CD8-positive, alpha-beta memory T cell (primary cell): ENCODE data around the gene STH. TPM values are rescaled to one million over a fixed set of nuclear protein-coding genes. Genes with fewer than 3 reads are reported as not detected.
"Not testable (repeated sequence)": the region's sequence is repeated elsewhere in the genome, so short reads cannot be mapped to it uniquely, and the experiment has no call there.

Experiments
- CTCF ChIA-PET: fragments of 350-600 bp; sonication (Branson Sonifier 250); formaldehyde crosslinking; loops from one replicate; lab custom pipeline; 2021; ENCODE audit warnings: antibody characterized with exemption; lab: Charles Lee
- POLR2A ChIA-PET: fragments of 350-600 bp; sonication (Branson Sonifier 250); formaldehyde crosslinking; loops from one replicate; lab custom pipeline; 2021; ENCODE audit warnings: antibody characterized with exemption; lab: Charles Lee
- DNase-seq, 5 donors: peaks; one replicate each; pipeline versions ENCODE4 v3.0.0 to v3.0.0-alpha.2; 2020 to 2022; ENCODE audit warnings: mixed read lengths in 1 of 5
- H3K27ac ChIP-seq: one replicate; pipeline ENCODE4 v1.7.0; 2013; ENCODE audit warnings: low read depth, mild to moderate bottlenecking, low read length, moderate library complexity
- H3K27me3 ChIP-seq: 2 replicates; pipeline ENCODE4 v1.7.0; 2013; ENCODE audit warnings: low read length, mild to moderate bottlenecking; ENCODE audit not compliant: insufficient read depth, poor library complexity, severe bottlenecking
- H3K36me3 ChIP-seq: 2 replicates; pipeline ENCODE4 v1.7.0; 2013; ENCODE audit warnings: mild to moderate bottlenecking, low read length, moderate library complexity; ENCODE audit not compliant: insufficient read depth
- H3K4me1 ChIP-seq: 2 replicates; pipeline ENCODE4 v1.7.0; 2013; ENCODE audit warnings: mild to moderate bottlenecking, low read length, moderate library complexity; ENCODE audit not compliant: insufficient read depth
- H3K4me3 ChIP-seq: 2 replicates; pipeline ENCODE4 v1.7.0; 2013; ENCODE audit warnings: mild to moderate bottlenecking, low read length
- H3K9me3 ChIP-seq: 2 replicates; pipeline ENCODE4 v1.7.0; 2013; ENCODE audit warnings: mild to moderate bottlenecking, low read length
- H3K27ac Mint-ChIP-seq, 8 donors: one replicate each; pipeline ENCODE4 v1.8.0; 2020 to 2021; ENCODE audit warnings: mixed read lengths in 8 of 8, mild to moderate bottlenecking in 6 of 8, inconsistent platforms in 3 of 8, moderate library complexity in 3 of 8
- H3K27me3 Mint-ChIP-seq, 2 donors: one replicate each; pipeline ENCODE4 v1.8.0; 2020 to 2021; ENCODE audit warnings: mixed read lengths in 2 of 2, mild to moderate bottlenecking in 1 of 2, moderate library complexity in 1 of 2
- H3K36me3 Mint-ChIP-seq, 3 donors: one replicate each; pipeline ENCODE4 v1.8.0; 2020 to 2021; ENCODE audit warnings: mixed read lengths in 3 of 3, inconsistent platforms in 1 of 3, mild to moderate bottlenecking in 1 of 3
- H3K4me1 Mint-ChIP-seq, 3 donors: one replicate each; pipeline ENCODE4 v1.8.0; 2020 to 2021; ENCODE audit warnings: mixed read lengths in 3 of 3, inconsistent platforms in 1 of 3, mild to moderate bottlenecking in 1 of 3
- H3K4me3 Mint-ChIP-seq, 7 donors: one replicate each; pipeline ENCODE4 v1.8.0; 2020 to 2021; ENCODE audit warnings: mixed read lengths in 7 of 7, mild to moderate bottlenecking in 6 of 7, moderate library complexity in 4 of 7, inconsistent platforms in 2 of 7
- H3K9me3 Mint-ChIP-seq, 5 donors: one replicate each; pipeline ENCODE4 v1.8.0; 2020 to 2022; ENCODE audit warnings: mixed read lengths in 5 of 5, mild to moderate bottlenecking in 3 of 5, moderate library complexity in 2 of 5, inconsistent platforms in 1 of 5
- polyA plus RNA-seq: library from polyadenylated mRNA; unstranded; fragments of 300-500 nt; fragmentation: Illumina TruSeq; gene quantifications from one replicate; pipeline ENCODE4 v1.2.3, GENCODE V29; 2021
- total RNA-seq, 2 experiments: library from RNA; stranded (reverse); gene quantifications; one replicate each; pipeline ENCODE4 v1.2.3, GENCODE V29; 2021

Gene STH
- total and polyA plus RNA-seq, 3 experiments from 2014 or later, result not detected

- Mint-ChIP-seq H3K9me3 (no peaks in the 10 kb centered on the region), H3K36me3 (no peaks in the 10 kb centered on the region), H3K27ac (no peak overlapping the region), H3K4me1 (no peaks in the 10 kb centered on the region), H3K4me3 (no peak overlapping the region), H3K27me3 (peaks cover 25 to 35% of the 10 kb centered on the region in 2 donors)
- peaks cover 3% of the 10 kb centered on the region for H3K27me3 ChIP-seq
- CTCF ChIA-PET, result no interaction called here
- POLR2A ChIA-PET, result no interaction called here
- no peak for DNase-seq
- H3K4me3 ChIP-seq, result no peak overlapping the region
- H3K9me3 ChIP-seq, result no peaks in the 10 kb centered on the region
- no peaks in the 10 kb centered on the region for H3K4me1 ChIP-seq
- no peaks in the 10 kb centered on the region for H3K36me3 ChIP-seq
- no peak overlapping the region for H3K27ac ChIP-seq
Observed at GRCh38 chr17:45954914-45955313, 44.1 kb upstream of the STH start.

- CTCF ChIA-PET, result no interaction called here
- Mint-ChIP-seq H3K4me3 (no peak overlapping the region), H3K36me3 (no peaks in the 10 kb centered on the region), H3K9me3 (no peaks in the 10 kb centered on the region), H3K4me1 (no peaks in the 10 kb centered on the region), H3K27me3 (peaks cover 23 to 31% of the 10 kb centered on the region in 2 donors), H3K27ac (no peak overlapping the region)
- Histone ChIP-seq H3K4me1 (no peaks in the 10 kb centered on the region), H3K4me3 (no peak overlapping the region), H3K36me3 (no peaks in the 10 kb centered on the region), H3K27ac (no peak overlapping the region), H3K27me3 (no peaks in the 10 kb centered on the region), H3K9me3 (no peaks in the 10 kb centered on the region)
- POLR2A ChIA-PET, result no interaction called here
- no peak for DNase-seq
Observed at GRCh38 chr17:45955326-45955725, 43.7 kb upstream of the STH start.

- H3K9me3 Mint-ChIP-seq, result no peaks in the 10 kb centered on the region
- POLR2A ChIA-PET, result no interaction called here
Observed at GRCh38 chr17:45956090-45956489, 43.0 kb upstream of the STH start.

GRCh38 chr17:45956746-45957145, 42.3 kb upstream of the STH start:
- H3K4me3 Mint-ChIP-seq, H3K36me3 ChIP-seq, CTCF ChIA-PET: not testable (repeated sequence)

More at GRCh38 chr17:45956090-45956489, 43.0 kb upstream of the STH start:
- Mint-ChIP-seq H3K36me3 (no peaks in the 10 kb centered on the region), H3K4me3 (no peak overlapping the region), H3K4me1 (no peaks in the 10 kb centered on the region), H3K27ac (no peak overlapping the region), H3K27me3 (peaks cover 17 to 23% of the 10 kb centered on the region in 2 donors)
- Histone ChIP-seq H3K27me3 (no peaks in the 10 kb centered on the region), H3K4me3 (no peak overlapping the region), H3K27ac (no peak overlapping the region), H3K36me3 (no peaks in the 10 kb centered on the region), H3K9me3 (no peaks in the 10 kb centered on the region), H3K4me1 (no peaks in the 10 kb centered on the region)
- CTCF ChIA-PET, result no interaction called here
- DNase-seq, result no peak

GRCh38 chr17:45958307-45958706, 40.7 kb upstream of the STH start:
- ChIA-PET CTCF (interaction anchor here (1.1 kb wide), 1 partner anchor 9 kb away, joined by 3 read pairs; no protein-coding TSS in a partner anchor), POLR2A (no interaction called here)
- no peak overlapping the region for H3K27ac Mint-ChIP-seq

More at GRCh38 chr17:45956746-45957145, 42.3 kb upstream of the STH start:
- H3K36me3 Mint-ChIP-seq, H3K4me1 Mint-ChIP-seq, H3K4me3 ChIP-seq, H3K9me3 Mint-ChIP-seq, POLR2A ChIA-PET, H3K27ac ChIP-seq, H3K27ac Mint-ChIP-seq, H3K27me3 ChIP-seq, H3K9me3 ChIP-seq, DNase-seq, H3K4me1 ChIP-seq: not testable (repeated sequence)
- peaks cover 12 to 17% of the 10 kb centered on the region in 2 donors for H3K27me3 Mint-ChIP-seq

GRCh38 chr17:45958994-45959665, 39.9 kb upstream of the STH start:
- DNase-seq, result no peak
- no peak overlapping the region for H3K27ac ChIP-seq
- Mint-ChIP-seq H3K9me3 (no peaks in the 10 kb centered on the region), H3K27me3 (peaks cover 6 to 9% of the 10 kb centered on the region in 2 donors), H3K36me3 (no peaks in the 10 kb centered on the region), H3K27ac (no peak overlapping the region), H3K4me1 (no peaks in the 10 kb centered on the region), H3K4me3 (no peak overlapping the region)
- ChIA-PET CTCF (no interaction called here), POLR2A (no interaction called here)
- H3K4me1 ChIP-seq, result no peaks in the 10 kb centered on the region
- H3K27me3 ChIP-seq, result no peaks in the 10 kb centered on the region
- H3K36me3 ChIP-seq, result no peaks in the 10 kb centered on the region
- H3K9me3 ChIP-seq, result no peaks in the 10 kb centered on the region
- no peak overlapping the region for H3K4me3 ChIP-seq

More at GRCh38 chr17:45958307-45958706, 40.7 kb upstream of the STH start:
- Histone ChIP-seq H3K4me1 (no peaks in the 10 kb centered on the region), H3K36me3 (no peaks in the 10 kb centered on the region), H3K27ac (no peak overlapping the region), H3K27me3 (no peaks in the 10 kb centered on the region), H3K4me3 (no peak overlapping the region), H3K9me3 (no peaks in the 10 kb centered on the region)
- H3K36me3 Mint-ChIP-seq, result no peaks in the 10 kb centered on the region
- no peaks in the 10 kb centered on the region for H3K9me3 Mint-ChIP-seq
- H3K4me3 Mint-ChIP-seq, result no peak overlapping the region
- peaks cover 8 to 9% of the 10 kb centered on the region in 2 donors for H3K27me3 Mint-ChIP-seq
- DNase-seq, result no peak
- H3K4me1 Mint-ChIP-seq, result no peaks in the 10 kb centered on the region

- H3K9me3 Mint-ChIP-seq, result no peaks in the 10 kb centered on the region
- H3K4me1 Mint-ChIP-seq, result no peaks in the 10 kb centered on the region
- ChIA-PET POLR2A (no interaction called here), CTCF (no interaction called here)
- Histone ChIP-seq H3K27me3 (no peaks in the 10 kb centered on the region), H3K27ac (no peak overlapping the region), H3K36me3 (no peaks in the 10 kb centered on the region), H3K4me1 (no peaks in the 10 kb centered on the region), H3K4me3 (no peak overlapping the region), H3K9me3 (no peaks in the 10 kb centered on the region)
- H3K27me3 Mint-ChIP-seq, result peaks cover 4 to 5% of the 10 kb centered on the region in 2 donors
- DNase-seq, result no peak
- H3K4me3 Mint-ChIP-seq, result no peak overlapping the region
- no peak overlapping the region for H3K27ac Mint-ChIP-seq
- H3K36me3 Mint-ChIP-seq, result no peaks in the 10 kb centered on the region
Observed at GRCh38 chr17:45960311-45960710, 38.7 kb upstream of the STH start.

GRCh38 chr17:45961206-45961605, 37.8 kb upstream of the STH start:
- no peak for DNase-seq
- no peaks in the 10 kb centered on the region for H3K36me3 ChIP-seq
- H3K9me3 ChIP-seq, result no peaks in the 10 kb centered on the region
- no peak overlapping the region for H3K27ac ChIP-seq
- ChIA-PET CTCF (no interaction called here), POLR2A (interaction anchor here (0.7 kb wide), 1 partner anchor 212 kb away, joined by 3 read pairs; no protein-coding TSS in a partner anchor)
- peaks cover 5 to 10% of the 10 kb centered on the region in 2 donors for H3K27me3 Mint-ChIP-seq
- H3K4me3 ChIP-seq, result no peak overlapping the region
- no peaks in the 10 kb centered on the region for H3K9me3 Mint-ChIP-seq
- H3K4me3 Mint-ChIP-seq, result no peak overlapping the region
- H3K27ac Mint-ChIP-seq, result no peak overlapping the region
- no peaks in the 10 kb centered on the region for H3K4me1 ChIP-seq
- no peaks in the 10 kb centered on the region for H3K4me1 Mint-ChIP-seq
- H3K27me3 ChIP-seq, result no peaks in the 10 kb centered on the region
- H3K36me3 Mint-ChIP-seq, result no peaks in the 10 kb centered on the region
